Lung (tissue), 12 donors: ENCODE data around the gene ACBD6. TPM values are rescaled to one million over a fixed set of nuclear protein-coding genes. Genes with fewer than 3 reads are reported as not detected.

Source experiments
- ATAC-seq: fragments of 200-7000 bp; cut with Tn5 transposase; one replicate; pipeline ENCODE4 v1.9.1; 2020; ENCODE audit warnings: moderate number of reproducible peaks; ENCODE audit not compliant: insufficient read depth, low FRiP score
- DNase-seq, 3 donors: peaks; one replicate each; pipeline ENCODE4 v3.0.0-alpha.2; 2013 to 2017
- H3K27ac ChIP-seq, 2 donors: one replicate each; pipeline ENCODE4 v1.5.1; 2013; ENCODE audit warnings: mild to moderate bottlenecking in 2 of 2, moderate library complexity in 2 of 2, control low read depth in 1 of 2, inconsistent platforms in 1 of 2, low read depth in 1 of 2, low read length in 1 of 2
- H3K27me3 ChIP-seq, 3 donors: one replicate each; pipeline ENCODE4 v1.5.1; 2013; ENCODE audit warnings: low read length in 2 of 3; ENCODE audit not compliant: control insufficient read depth in 3 of 3, insufficient read depth in 3 of 3
- H3K36me3 ChIP-seq, 4 donors: one replicate each; pipeline ENCODE4 v1.5.1; 2013; ENCODE audit warnings: low read length in 4 of 4, mild to moderate bottlenecking in 1 of 4, moderate library complexity in 1 of 4; ENCODE audit not compliant: control insufficient read depth in 4 of 4, insufficient read depth in 4 of 4
- H3K4me1 ChIP-seq, 5 donors: one replicate each; pipeline ENCODE4 v1.5.1; 2013; ENCODE audit warnings: low read length in 5 of 5, mild to moderate bottlenecking in 2 of 5, moderate library complexity in 1 of 5; ENCODE audit not compliant: control insufficient read depth in 5 of 5, insufficient read depth in 5 of 5
- H3K4me3 ChIP-seq: one replicate; pipeline ENCODE4 v1.5.1; 2013; ENCODE audit warnings: mild to moderate bottlenecking, control low read depth, moderate library complexity
- H3K9ac ChIP-seq, 2 donors: one replicate each; pipeline ENCODE4 v1.5.1; 2013; ENCODE audit warnings: low read length in 2 of 2, control low read depth in 1 of 2; ENCODE audit not compliant: insufficient read depth in 1 of 2
- H3K9me3 ChIP-seq, 4 donors: one replicate each; pipeline ENCODE4 v1.5.1; 2013; ENCODE audit warnings: low read length in 3 of 4, mild to moderate bottlenecking in 1 of 4, moderate library complexity in 1 of 4; ENCODE audit not compliant: control insufficient read depth in 4 of 4, insufficient read depth in 3 of 4
- CTCF ChIP-seq: IDR thresholded peaks from 2 replicates; pipeline ENCODE4 v1.5.1; 2012; ENCODE audit warnings: mild to moderate bottlenecking; ENCODE audit errors: control extremely low read depth, extremely low read depth
- WGBS, 2 donors: extraction: QIAGEN DNeasy Blood & Tissue Kit; methylation state at CpG; one replicate each; pipeline ENCODE4 v1.1.7; 2013; 5-methylcytosine and 5-hydroxymethylcytosine counted together
- polyA plus RNA-seq, 2 donors: library from polyadenylated mRNA; stranded (reverse); fragments of 200-250 nt; gene quantifications; one replicate each; pipeline ENCODE4 v1.2.1, GENCODE V29; 2013
- total RNA-seq, 2 donors: library from RNA; depleted of rRNA in 1 of 2; stranded (reverse); fragments of >200 nt in 1 of 2; gene quantifications; one replicate each; pipeline ENCODE4 v1.2.1, GENCODE V29; 2014 to 2021
- donor health status: control.
- donor health status: control.
- donor health status: Bipolar disorder and iron deficiency.
- donor health status: healthy.
- donor health status: DM: yes; HTN: yes; CAD: no.

The ACBD6 gene
- total and polyA plus RNA-seq, 4 donors, result 28.1 to 53.3 (median 41.1) TPM

GRCh38 chr1:180290265-180291001 is 211.9 kb downstream of the ACBD6 start:
- TF ChIP-seq CTCF, result no peak
- Histone ChIP-seq H3K4me1 (peaks cover 0 to 19% (median 0%) of the 10 kb centered on the region in 5 donors), H3K27me3 (no peaks in the 10 kb centered on the region), H3K27ac (no peak overlapping the region), H3K9me3 (no peaks in the 10 kb centered on the region), H3K4me3 (no peak overlapping the region), H3K36me3 (peaks cover 0 to 5% (median 0%) of the 10 kb centered on the region in 4 donors), H3K9ac (no peak overlapping the region)
- WGBS, 2 donors, result 92 to 97% methylated on average over 6 of the region's 6 CpGs
- ATAC-seq, result no peak
- no peak for DNase-seq

GRCh38 chr1:180288940-180289339 is 213.4 kb downstream of the ACBD6 start:
- H3K4me1 ChIP-seq, result peaks cover 0 to 19% (median 0%) of the 10 kb centered on the region in 5 donors
- H3K36me3 ChIP-seq, result peaks cover 0 to 8% (median 0%) of the 10 kb centered on the region in 4 donors
- no peak overlapping the region for H3K27ac ChIP-seq
- WGBS, 2 donors, result 90 to 100% methylated on average over 1 of the region's 1 CpG
- DNase-seq (no peak), ATAC-seq (no peak)
- no peak for TF ChIP-seq CTCF
- H3K9ac ChIP-seq, result no peak overlapping the region
- H3K4me3 ChIP-seq, result no peak overlapping the region
- no peaks in the 10 kb centered on the region for H3K27me3 ChIP-seq
- H3K9me3 ChIP-seq, result no peaks in the 10 kb centered on the region

- Histone ChIP-seq H3K4me3 (no peak overlapping the region), H3K27ac (no peak overlapping the region), H3K9ac (no peak overlapping the region), H3K36me3 (peaks cover 0 to 8% (median 0%) of the 10 kb centered on the region in 4 donors), H3K9me3 (no peaks in the 10 kb centered on the region), H3K27me3 (no peaks in the 10 kb centered on the region), H3K4me1 (peaks cover 0 to 19% (median 0%) of the 10 kb centered on the region in 5 donors)
- DNase-seq (peak; percentile 63 to 73 (median 65)), ATAC-seq (no peak)
- 80 to 86% methylated on average over 3 of the region's 3 CpGs for WGBS, 2 donors
- no peak for TF ChIP-seq CTCF
Measured at GRCh38 chr1:180287988-180288705, 214.2 kb downstream of the ACBD6 start.
